ENCODE data around the gene CDH23.

DNA sequence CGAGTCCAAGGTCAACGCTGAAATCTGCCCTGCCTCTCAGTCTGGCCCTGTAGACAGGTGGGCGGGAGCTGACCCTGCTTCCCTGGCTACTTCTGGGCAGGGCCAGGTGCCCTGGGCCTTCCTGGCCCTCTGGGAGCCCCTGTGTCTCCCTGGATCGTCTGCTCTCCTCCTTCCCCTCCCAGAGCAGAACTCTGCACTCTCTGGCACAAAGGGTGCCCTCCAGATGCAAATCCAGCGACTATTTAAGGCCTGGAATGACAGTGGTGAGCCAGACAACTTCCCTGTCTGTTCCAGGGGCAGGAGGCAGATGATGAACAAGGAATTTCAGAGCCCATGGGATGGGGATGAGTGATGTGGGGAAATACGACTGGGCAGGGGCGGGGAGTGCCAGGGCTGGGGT lies 259.5 kb downstream of the CDH23 start:
- no peak for TF ChIP-seq EZH2phosphoT487 (IDR thresholded peaks at IDR 0.05; ENCODE audit: insufficient read depth, low read depth)
- TF ChIP-seq EZH2 (IDR thresholded peaks at IDR 0.05; ENCODE audit: insufficient read depth, poor library complexity, severe bottlenecking) = no peak

Measured in GM23248 (cell line).